ENCODE data around the gene PTPN7. TPM values are rescaled to one million over a fixed set of nuclear protein-coding genes. Genes with fewer than 3 reads are reported as not detected.
"Not testable (repeated sequence)": the region's sequence is repeated elsewhere in the genome, so short reads cannot be mapped to it uniquely, and the experiment has no call there.

PTPN7 gene
- total RNA-seq, 3 donors from 2014 or later: 5.0 to 6.3 (median 6.1) TPM

GRCh38 chr1:202167708-202168415, 7.5 kb upstream of the PTPN7 start:
- ATAC-seq (peak; percentile 19), DNase-seq (no peak)
- H3K4me1 ChIP-seq (ENCODE audit: low read depth): peaks cover 3% of the 10 kb centered on the region
- TF ChIP-seq CTCF (IDR thresholded peaks at IDR 0.05): no peak
- no peaks in the 10 kb centered on the region for H3K9me3 ChIP-seq
- intact Hi-C loops (cut with DNase I, micrococcal nuclease): no loop called here
- H3K36me3 ChIP-seq (ENCODE audit: low read depth): no peaks in the 10 kb centered on the region
- no peak overlapping the region for H3K4me3 ChIP-seq

- intact Hi-C loops (cut with DNase I, micrococcal nuclease); H3K4me1 ChIP-seq (ENCODE audit: low read depth); DNase-seq; ATAC-seq; H3K4me3 ChIP-seq; H3K36me3 ChIP-seq (ENCODE audit: low read depth); H3K9me3 ChIP-seq: not testable (repeated sequence)
Measured at GRCh38 chr1:202167054-202167453, 6.7 kb upstream of the PTPN7 start.

GRCh38 chr1:202165942-202166843, 5.8 kb upstream of the PTPN7 start:
- intact Hi-C loops (cut with DNase I, micrococcal nuclease): no loop called here
- ATAC-seq: no peak
- H3K36me3 ChIP-seq (ENCODE audit: low read depth): no peaks in the 10 kb centered on the region
- DNase-seq: no peak
- no peaks in the 10 kb centered on the region for H3K9me3 ChIP-seq
- peaks cover 3% of the 10 kb centered on the region for H3K4me1 ChIP-seq (ENCODE audit: low read depth)
- TF ChIP-seq CTCF (IDR thresholded peaks at IDR 0.05): no peak
- no peak overlapping the region for H3K4me3 ChIP-seq

- Histone ChIP-seq H3K4me3 (no peak overlapping the region), H3K36me3 (ENCODE audit: low read depth) (no peaks in the 10 kb centered on the region), H3K9me3 (no peaks in the 10 kb centered on the region), H3K4me1 (ENCODE audit: low read depth) (peaks cover 3% of the 10 kb centered on the region)
- no peak for TF ChIP-seq CTCF (IDR thresholded peaks at IDR 0.05)
- ATAC-seq (no peak), DNase-seq (no peak)
- intact Hi-C loops (cut with DNase I, micrococcal nuclease): no loop called here
Measured at GRCh38 chr1:202165267-202165941, 5.0 kb upstream of the PTPN7 start.

GRCh38 chr1:202164271-202165037, 4.1 kb upstream of the PTPN7 start:
- Histone ChIP-seq H3K36me3 (ENCODE audit: low read depth) (no peaks in the 10 kb centered on the region), H3K4me1 (ENCODE audit: low read depth) (peaks cover 3% of the 10 kb centered on the region), H3K9me3 (no peaks in the 10 kb centered on the region), H3K4me3 (no peak overlapping the region)
- intact Hi-C loops (cut with DNase I, micrococcal nuclease): no loop called here
- DNase-seq (peak in 1 of 3 donors; percentile 47), ATAC-seq (peak; percentile 53)
- TF ChIP-seq CTCF (IDR thresholded peaks at IDR 0.05): no peak
